MM.1S (cell line): ENCODE results near the gene STYX.

Source experiments
- DNase-seq: peaks from one replicate; pipeline ENCODE4 v3.0.0-alpha.2; 2015
- H2AFZ ChIP-seq: fragments of 300-600 bp; sonication (generic); 2 replicates; pipeline ENCODE4 v1.6.0; 2016; ENCODE audit warnings: antibody characterized with exemption, low read length
- H3F3A ChIP-seq: fragments of 300-600 bp; sonication (generic); 2 replicates; pipeline ENCODE4 v1.6.1; 2016; ENCODE audit warnings: mild to moderate bottlenecking, antibody characterized with exemption, low read length, moderate library complexity, mixed read lengths; ENCODE audit not compliant: insufficient read depth
- H3K27ac ChIP-seq: fragments of 300-600 bp; sonication (generic); 2 replicates; pipeline ENCODE4 v1.5.1; 2016; ENCODE audit warnings: mild to moderate bottlenecking, low read length
- H3K27me3 ChIP-seq: fragments of 300-600 bp; sonication (generic); replicated peaks from 2 replicates; pipeline ENCODE4 v1.6.0; 2016; ENCODE audit warnings: low read length; ENCODE audit not compliant: insufficient read depth
- H3K36me3 ChIP-seq: fragments of 300-600 bp; sonication (generic); replicated peaks from 2 replicates; pipeline ENCODE4 v1.6.1; 2016; ENCODE audit warnings: mild to moderate bottlenecking, low read length, mixed read lengths; ENCODE audit not compliant: insufficient read depth
- H3K4me1 ChIP-seq: fragments of 300-600 bp; sonication (generic); 2 replicates; pipeline ENCODE4 v1.6.1; 2016; ENCODE audit warnings: low read length, mixed read lengths
- H3K4me2 ChIP-seq: fragments of 300-600 bp; sonication (generic); 2 replicates; pipeline ENCODE4 v1.6.0; 2016; ENCODE audit warnings: low read depth, low read length
- H3K4me3 ChIP-seq: fragments of 300-600 bp; sonication (generic); 2 replicates; pipeline ENCODE4 v1.5.1; 2016; ENCODE audit warnings: low read length, mixed read lengths
- H3K79me2 ChIP-seq: fragments of 300-600 bp; sonication (generic); 2 replicates; pipeline ENCODE4 v1.6.1; 2016; ENCODE audit warnings: mixed run types, low read length, mixed read lengths
- H3K9ac ChIP-seq: fragments of 300-600 bp; sonication (generic); 2 replicates; pipeline ENCODE4 v1.6.1; 2016; ENCODE audit warnings: low read length, mixed read lengths
- H3K9me2 ChIP-seq: fragments of 300-600 bp; sonication (generic); replicated peaks from 2 replicates; pipeline ENCODE4 v1.6.1; 2016; ENCODE audit warnings: mild to moderate bottlenecking, low read length, mixed read lengths; ENCODE audit not compliant: insufficient read depth
- H3K9me3 ChIP-seq: fragments of 300-600 bp; sonication (generic); replicated peaks from 2 replicates; pipeline ENCODE4 v1.6.1; 2016; ENCODE audit warnings: mild to moderate bottlenecking, low read length, mixed read lengths; ENCODE audit not compliant: insufficient read depth
- H4K20me1 ChIP-seq: fragments of 300-600 bp; sonication (generic); 2 replicates; pipeline ENCODE4 v1.6.1; 2016; ENCODE audit warnings: mild to moderate bottlenecking, low read length, moderate library complexity, mixed read lengths; ENCODE audit not compliant: insufficient read depth
- EZH2 ChIP-seq: fragments of 300-600 bp; sonication (generic); optimal IDR thresholded peaks from 2 replicates; pipeline ENCODE3; 2017; ENCODE audit warnings: low read depth, mild to moderate bottlenecking, antibody characterized with exemption, low read length, mixed read lengths
- EZH2phosphoT487 ChIP-seq: fragments of 300-600 bp; sonication (generic); IDR thresholded peaks from 2 replicates; pipeline ENCODE4 v1.6.1; 2018; ENCODE audit warnings: antibody characterized with exemption, low read length
- TF ChIP-seq, protein P1 (sequence below): fragments of 300-600 bp; sonication (generic); IDR thresholded peaks from 2 replicates; pipeline ENCODE4 v1.5.1; 2016; ENCODE audit warnings: antibody characterized with exemption, low read length, mixed read lengths

STYX gene

DNA sequence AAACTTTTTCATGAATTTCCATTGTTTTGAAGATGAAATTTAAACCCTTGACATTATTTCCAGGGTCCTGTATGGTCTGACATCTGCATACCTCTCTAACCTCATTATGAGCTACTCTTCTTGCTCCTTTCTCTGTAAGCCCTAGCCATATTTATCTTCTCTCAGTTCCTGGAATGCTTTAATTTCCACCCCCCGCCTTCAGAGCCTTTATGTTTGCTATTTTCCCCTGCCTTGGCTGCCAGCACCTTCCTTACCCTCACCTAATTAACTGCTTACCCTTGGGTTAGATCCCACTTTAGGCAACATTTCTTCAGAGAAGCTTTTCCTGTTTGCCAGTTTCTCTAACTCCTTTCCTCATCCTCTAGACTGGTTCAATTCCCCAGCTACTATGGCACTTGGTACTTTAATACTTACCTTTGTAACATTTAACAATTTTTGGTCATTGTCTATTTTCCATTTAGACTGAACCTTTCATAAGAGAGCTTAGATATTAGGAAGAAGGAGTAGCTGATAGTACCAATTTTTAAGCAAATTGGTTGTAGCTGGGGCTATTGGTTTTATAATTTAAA, 6.0 kb downstream of the STYX start:
- H2AFZ ChIP-seq, result no peak overlapping the region
- no peaks in the 10 kb centered on the region for H3K4me1 ChIP-seq
- peaks cover 40% of the 10 kb centered on the region for H3K79me2 ChIP-seq
- no peak overlapping the region for H3K4me3 ChIP-seq
- H3K9me2 ChIP-seq, result no peaks in the 10 kb centered on the region
- H3K36me3 ChIP-seq, result no peaks in the 10 kb centered on the region
- no peaks in the 10 kb centered on the region for H3K9me3 ChIP-seq
- peaks cover under 1% of the 10 kb centered on the region; the same call in 1 of the 2 replicates for H3F3A ChIP-seq
- H3K27me3 ChIP-seq, result no peaks in the 10 kb centered on the region
- H4K20me1 ChIP-seq, result no peaks in the 10 kb centered on the region
- TF ChIP-seq EZH2phosphoT487, result no peak
- no peak for TF ChIP-seq EZH2
- TF ChIP-seq, protein P1, sequence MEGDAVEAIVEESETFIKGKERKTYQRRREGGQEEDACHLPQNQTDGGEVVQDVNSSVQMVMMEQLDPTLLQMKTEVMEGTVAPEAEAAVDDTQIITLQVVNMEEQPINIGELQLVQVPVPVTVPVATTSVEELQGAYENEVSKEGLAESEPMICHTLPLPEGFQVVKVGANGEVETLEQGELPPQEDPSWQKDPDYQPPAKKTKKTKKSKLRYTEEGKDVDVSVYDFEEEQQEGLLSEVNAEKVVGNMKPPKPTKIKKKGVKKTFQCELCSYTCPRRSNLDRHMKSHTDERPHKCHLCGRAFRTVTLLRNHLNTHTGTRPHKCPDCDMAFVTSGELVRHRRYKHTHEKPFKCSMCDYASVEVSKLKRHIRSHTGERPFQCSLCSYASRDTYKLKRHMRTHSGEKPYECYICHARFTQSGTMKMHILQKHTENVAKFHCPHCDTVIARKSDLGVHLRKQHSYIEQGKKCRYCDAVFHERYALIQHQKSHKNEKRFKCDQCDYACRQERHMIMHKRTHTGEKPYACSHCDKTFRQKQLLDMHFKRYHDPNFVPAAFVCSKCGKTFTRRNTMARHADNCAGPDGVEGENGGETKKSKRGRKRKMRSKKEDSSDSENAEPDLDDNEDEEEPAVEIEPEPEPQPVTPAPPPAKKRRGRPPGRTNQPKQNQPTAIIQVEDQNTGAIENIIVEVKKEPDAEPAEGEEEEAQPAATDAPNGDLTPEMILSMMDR, result no peak
- DNase-seq, result no peak
- H3K4me2 ChIP-seq, result no peak overlapping the region
- no peak overlapping the region for H3K27ac ChIP-seq
- no peak overlapping the region for H3K9ac ChIP-seq

DNA sequence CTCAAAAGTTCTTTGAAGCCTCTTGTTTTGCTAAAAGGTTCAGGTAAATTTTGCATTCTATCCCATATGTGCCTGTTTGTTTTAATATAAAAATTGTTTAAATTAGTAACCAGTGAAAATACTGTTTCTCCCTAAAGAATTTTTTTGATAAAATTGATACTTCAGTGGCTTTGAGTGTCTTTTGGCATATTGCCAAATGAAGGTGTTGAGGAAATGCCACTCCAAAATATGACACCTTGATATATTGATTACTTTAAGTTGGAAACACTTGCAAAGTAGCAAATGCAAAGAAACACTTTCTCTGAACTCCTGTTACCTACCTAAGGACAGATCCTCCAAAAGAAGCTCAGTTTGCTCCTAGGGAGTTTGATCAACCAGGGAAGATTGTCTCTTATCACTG, 8.4 kb downstream of the STYX start:
- H3K4me1 ChIP-seq, result peaks cover 10% of the 10 kb centered on the region; the same call in 1 of the 2 replicates
- H2AFZ ChIP-seq, result no peak overlapping the region
- peaks cover 37% of the 10 kb centered on the region for H3K79me2 ChIP-seq
- no peaks in the 10 kb centered on the region for H3K27me3 ChIP-seq
- no peak overlapping the region for H3K4me3 ChIP-seq
- H3K36me3 ChIP-seq, result no peaks in the 10 kb centered on the region
- DNase-seq, result no peak
- H3K4me2 ChIP-seq, result no peak overlapping the region
- no peaks in the 10 kb centered on the region for H4K20me1 ChIP-seq
- no peak overlapping the region for H3K27ac ChIP-seq
- no peaks in the 10 kb centered on the region for H3K9me3 ChIP-seq
- H3K9ac ChIP-seq, result no peak overlapping the region
- H3K9me2 ChIP-seq, result no peaks in the 10 kb centered on the region
- H3F3A ChIP-seq, result no peaks in the 10 kb centered on the region
- TF ChIP-seq EZH2 (no peak), EZH2phosphoT487 (no peak)
- TF ChIP-seq, protein P1, result no peak

DNA sequence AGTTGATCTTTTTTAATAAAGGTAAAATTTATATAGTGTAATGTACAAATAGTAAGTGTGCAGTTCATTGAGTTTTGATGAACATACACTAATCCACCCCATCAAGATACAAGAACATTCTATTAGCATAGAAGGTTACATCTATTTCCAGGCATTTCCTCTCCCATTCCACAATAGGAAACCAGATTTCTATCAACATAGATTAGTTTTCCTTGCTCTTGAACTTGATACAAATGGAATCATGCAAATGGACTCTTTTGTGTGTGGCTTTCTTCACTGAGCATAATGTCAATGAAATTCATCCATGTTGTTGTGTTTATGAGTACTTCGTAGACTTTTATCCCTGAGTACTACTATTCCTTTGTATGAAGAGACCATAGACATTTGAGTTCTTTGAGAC, 10.8 kb downstream of the STYX start:
- TF ChIP-seq EZH2, result no peak
- TF ChIP-seq, protein P1, result no peak
- TF ChIP-seq EZH2phosphoT487, result no peak
- H3F3A ChIP-seq, result no peaks in the 10 kb centered on the region
- no peak overlapping the region for H2AFZ ChIP-seq
- H3K27me3 ChIP-seq, result no peaks in the 10 kb centered on the region
- no peaks in the 10 kb centered on the region for H3K36me3 ChIP-seq
- no peaks in the 10 kb centered on the region for H4K20me1 ChIP-seq
- H3K9ac ChIP-seq, result no peak overlapping the region
- H3K9me3 ChIP-seq, result no peaks in the 10 kb centered on the region
- H3K4me2 ChIP-seq, result no peak overlapping the region
- no peak overlapping the region for H3K4me3 ChIP-seq
- no peak overlapping the region for H3K27ac ChIP-seq
- H3K9me2 ChIP-seq, result no peaks in the 10 kb centered on the region
- DNase-seq, result no peak
- H3K79me2 ChIP-seq, result peaks cover 37% of the 10 kb centered on the region
- peaks cover 10% of the 10 kb centered on the region; the same call in 1 of the 2 replicates for H3K4me1 ChIP-seq
